IPS-15b (cell line): ENCODE measurements around the gene SSBP3.
A peak's percentile ranks its signal among the peaks of the same experiment; 100 is the strongest.

Experiments
- H3K27me3 ChIP-seq: one replicate; pipeline ENCODE4 v1.6.1; 2013; ENCODE audit warnings: low read length; ENCODE audit not compliant: control insufficient read depth, insufficient read depth
- H3K36me3 ChIP-seq: one replicate; pipeline ENCODE4 v1.6.1; 2013; ENCODE audit warnings: low read length; ENCODE audit not compliant: control insufficient read depth, insufficient read depth
- H3K4me1 ChIP-seq: one replicate; pipeline ENCODE4 v1.6.1; 2013; ENCODE audit warnings: mild to moderate bottlenecking, low read length; ENCODE audit not compliant: control insufficient read depth, insufficient read depth
- H3K4me3 ChIP-seq: one replicate; pipeline ENCODE4 v1.5.1; 2013; ENCODE audit warnings: low read depth, low read length
- H3K9ac ChIP-seq: one replicate; pipeline ENCODE4 v1.6.1; 2013; ENCODE audit warnings: low read depth, mild to moderate bottlenecking, low read length
- H3K9me3 ChIP-seq: one replicate; pipeline ENCODE4 v1.6.1; 2013; ENCODE audit warnings: mild to moderate bottlenecking, low read length; ENCODE audit not compliant: control insufficient read depth, insufficient read depth

The SSBP3 gene

GRCh38 chr1:54279457-54279856, 126.7 kb downstream of the SSBP3 start:
- Histone ChIP-seq H3K27me3 (no peaks in the 10 kb centered on the region), H3K36me3 (peaks cover 23% of the 10 kb centered on the region), H3K4me1 (peaks cover 5% of the 10 kb centered on the region), H3K9me3 (no peaks in the 10 kb centered on the region), H3K9ac (no peak overlapping the region), H3K4me3 (no peak overlapping the region)

GRCh38 chr1:54278941-54279422, 127.2 kb downstream of the SSBP3 start:
- Histone ChIP-seq H3K4me1 (peaks cover 6% of the 10 kb centered on the region), H3K4me3 (no peak overlapping the region), H3K9ac (no peak overlapping the region), H3K9me3 (no peaks in the 10 kb centered on the region), H3K36me3 (peaks cover 23% of the 10 kb centered on the region), H3K27me3 (no peaks in the 10 kb centered on the region)

- no peak overlapping the region for H3K9ac ChIP-seq
- no peaks in the 10 kb centered on the region for H3K9me3 ChIP-seq
- peaks cover 23% of the 10 kb centered on the region for H3K36me3 ChIP-seq
- no peaks in the 10 kb centered on the region for H3K27me3 ChIP-seq
- H3K4me3 ChIP-seq: no peak overlapping the region
- H3K4me1 ChIP-seq: peaks cover 11% of the 10 kb centered on the region
These were observed 128.5 kb downstream of the SSBP3 start for GRCh38 chr1:54277451-54278341.

GRCh38 chr1:54276617-54277450, 129.4 kb downstream of the SSBP3 start:
- H3K9ac ChIP-seq: no peak overlapping the region
- H3K4me3 ChIP-seq: no peak overlapping the region
- no peaks in the 10 kb centered on the region for H3K27me3 ChIP-seq
- H3K4me1 ChIP-seq: peaks cover 13% of the 10 kb centered on the region
- peaks cover 23% of the 10 kb centered on the region for H3K36me3 ChIP-seq
- H3K9me3 ChIP-seq: no peaks in the 10 kb centered on the region

GRCh38 chr1:54275349-54275748, 130.8 kb downstream of the SSBP3 start:
- H3K27me3 ChIP-seq: no peaks in the 10 kb centered on the region
- no peaks in the 10 kb centered on the region for H3K9me3 ChIP-seq
- H3K4me1 ChIP-seq: peaks cover 13% of the 10 kb centered on the region
- H3K9ac ChIP-seq: no peak overlapping the region
- H3K4me3 ChIP-seq: no peak overlapping the region
- peaks cover 23% of the 10 kb centered on the region for H3K36me3 ChIP-seq

GRCh38 chr1:54274881-54275280, 131.3 kb downstream of the SSBP3 start:
- H3K4me1 ChIP-seq: peaks cover 13% of the 10 kb centered on the region
- H3K27me3 ChIP-seq: no peaks in the 10 kb centered on the region
- no peaks in the 10 kb centered on the region for H3K9me3 ChIP-seq
- H3K4me3 ChIP-seq: no peak overlapping the region
- peaks cover 18% of the 10 kb centered on the region for H3K36me3 ChIP-seq
- H3K9ac ChIP-seq: no peak overlapping the region

- no peak overlapping the region for H3K9ac ChIP-seq
- H3K36me3 ChIP-seq: peaks cover 15% of the 10 kb centered on the region
- no peak overlapping the region for H3K4me3 ChIP-seq
These were observed 131.7 kb downstream of the SSBP3 start for GRCh38 chr1:54274448-54274847.

GRCh38 chr1:54273795-54274163, 132.4 kb downstream of the SSBP3 start:
- Histone ChIP-seq H3K9me3 (no peaks in the 10 kb centered on the region), H3K4me3 (no peak overlapping the region), H3K4me1 (peaks cover 13% of the 10 kb centered on the region), H3K36me3 (peaks cover 9% of the 10 kb centered on the region), H3K9ac (no peak overlapping the region), H3K27me3 (no peaks in the 10 kb centered on the region)

More at GRCh38 chr1:54274448-54274847, 131.7 kb downstream of the SSBP3 start:
- no peaks in the 10 kb centered on the region for H3K9me3 ChIP-seq
- peaks cover 13% of the 10 kb centered on the region for H3K4me1 ChIP-seq
- H3K27me3 ChIP-seq: no peaks in the 10 kb centered on the region

GRCh38 chr1:54273092-54273794, 133.0 kb downstream of the SSBP3 start:
- peaks cover 8% of the 10 kb centered on the region for H3K36me3 ChIP-seq
- peaks cover 13% of the 10 kb centered on the region for H3K4me1 ChIP-seq
- no peaks in the 10 kb centered on the region for H3K27me3 ChIP-seq
- no peak overlapping the region for H3K9ac ChIP-seq
- no peak overlapping the region for H3K4me3 ChIP-seq
- no peaks in the 10 kb centered on the region for H3K9me3 ChIP-seq

- Histone ChIP-seq H3K4me1 (peaks cover 13% of the 10 kb centered on the region), H3K36me3 (peaks cover 7% of the 10 kb centered on the region), H3K9me3 (no peaks in the 10 kb centered on the region), H3K9ac (peak overlapping the region; percentile 47), H3K4me3 (no peak overlapping the region), H3K27me3 (no peaks in the 10 kb centered on the region)
These were observed 133.5 kb downstream of the SSBP3 start for GRCh38 chr1:54272772-54273091.

GRCh38 chr1:54272134-54272533, 134.1 kb downstream of the SSBP3 start:
- Histone ChIP-seq H3K36me3 (peaks cover 3% of the 10 kb centered on the region), H3K4me1 (peaks cover 13% of the 10 kb centered on the region), H3K27me3 (no peaks in the 10 kb centered on the region), H3K9ac (peak overlapping the region; percentile 47), H3K4me3 (no peak overlapping the region), H3K9me3 (no peaks in the 10 kb centered on the region)
